Mammary epithelial cell (primary cell): ENCODE results near the gene ACYP2.

Experiments
- CTCF ChIP-seq, 2 donors: IDR thresholded peaks in 1 of 2; conservative IDR thresholded peaks in 1 of 2; 2 replicates each; pipeline ENCODE4 v1.5.1; 2011 to 2012; ENCODE audit warnings: inconsistent platforms in 2 of 2, low read length in 2 of 2, mild to moderate bottlenecking in 2 of 2, control low read depth in 1 of 2, low read depth in 1 of 2; ENCODE audit not compliant: insufficient read depth in 1 of 2; ENCODE audit errors: extremely low read depth in 1 of 2
- EZH2 ChIP-seq: IDR thresholded peaks from 2 replicates; pipeline ENCODE4 v1.6.1; 2012; ENCODE audit warnings: low read length, inconsistent platforms, borderline replicate concordance

GRCh38 chr2:54079331-54079730 is 36.1 kb upstream of the ACYP2 start:
- TF ChIP-seq CTCF (conservative IDR thresholded peaks at IDR 0.05 in 1 of 2, IDR thresholded peaks at IDR 0.05 in 1 of 2; ENCODE audit: extremely low read depth in 1 of 2, insufficient read depth in 1 of 2, low read depth in 1 of 2, low read length in 2 of 2), result no peak
- TF ChIP-seq EZH2, result no peak
